CD4-positive, alpha-beta T cell treated with Interleukin-21 for 1 hour (primary cell): Measurements from ENCODE around the gene TEX12.

ENCODE experiments used
- DNase-seq: peaks from one replicate; pipeline ENCODE4 v3.0.0-alpha.2; 2020

Gene TEX12

GRCh38 chr11:112213753-112214152 is 46.6 kb downstream of the TEX12 start:
- DNase-seq, result no peak

GRCh38 chr11:112215621-112216020 is 48.4 kb downstream of the TEX12 start:
- DNase-seq, result no peak

- DNase-seq, result no peak
Observed at GRCh38 chr11:112216561-112217105, 49.5 kb downstream of the TEX12 start.

GRCh38 chr11:112219476-112220232 is 52.5 kb downstream of the TEX12 start:
- DNase-seq, result peak; percentile 82

- no peak for DNase-seq
Observed at GRCh38 chr11:112221274-112221835, 54.2 kb downstream of the TEX12 start.
